Activated CD4-positive, alpha-beta T cell treated with anti-CD3 and anti-CD28 coated beads, Interleukin-2, amount 50 U/mL, for 24 hours (primary cell): Measurements from ENCODE around the gene PTBP2.
"Not testable (repeated sequence)": the region's sequence is repeated elsewhere in the genome, so short reads cannot be mapped to it uniquely, and the experiment has no call there.

Experiments used
- DNase-seq, 2 donors: peaks; one replicate each; pipeline ENCODE4 v3.0.0-alpha.2; 2020; ENCODE audit warnings: low read depth in 1 of 2, low spot score in 1 of 2

The PTBP2 gene

DNA sequence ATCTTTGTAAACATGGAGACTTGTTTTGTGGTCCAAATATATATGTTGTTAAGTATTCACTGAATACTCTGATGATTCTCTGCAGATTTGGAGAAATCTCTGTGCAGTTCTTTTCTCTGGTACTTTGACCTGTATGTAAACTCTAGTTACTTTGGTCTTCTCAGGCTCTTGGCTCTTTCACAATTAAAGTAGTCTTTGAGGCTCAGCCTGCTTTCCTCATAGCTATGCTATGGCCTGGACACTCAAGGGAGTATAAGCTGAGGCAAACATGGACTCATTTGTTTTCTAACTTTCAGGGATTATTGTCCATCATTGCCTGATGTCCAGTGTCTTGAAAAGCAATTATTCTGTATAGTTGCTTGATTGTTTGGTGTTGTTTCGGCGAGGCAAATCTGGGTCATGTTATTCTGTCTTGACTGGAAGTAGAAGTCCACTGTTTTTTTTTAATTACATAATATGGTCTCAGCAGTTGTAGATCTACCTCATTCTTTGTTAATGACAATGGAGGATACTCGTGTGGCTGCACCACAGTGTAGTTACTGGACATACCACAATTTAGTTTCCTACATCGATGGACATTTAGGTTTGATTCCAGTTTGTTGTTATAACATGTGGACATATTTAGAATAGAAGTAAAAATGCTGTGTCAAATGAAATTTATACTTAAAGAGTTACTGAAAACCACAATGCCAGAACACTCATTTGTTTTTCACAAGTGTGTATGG is 9.2 kb downstream of the PTBP2 start:
- no peak for DNase-seq

DNA sequence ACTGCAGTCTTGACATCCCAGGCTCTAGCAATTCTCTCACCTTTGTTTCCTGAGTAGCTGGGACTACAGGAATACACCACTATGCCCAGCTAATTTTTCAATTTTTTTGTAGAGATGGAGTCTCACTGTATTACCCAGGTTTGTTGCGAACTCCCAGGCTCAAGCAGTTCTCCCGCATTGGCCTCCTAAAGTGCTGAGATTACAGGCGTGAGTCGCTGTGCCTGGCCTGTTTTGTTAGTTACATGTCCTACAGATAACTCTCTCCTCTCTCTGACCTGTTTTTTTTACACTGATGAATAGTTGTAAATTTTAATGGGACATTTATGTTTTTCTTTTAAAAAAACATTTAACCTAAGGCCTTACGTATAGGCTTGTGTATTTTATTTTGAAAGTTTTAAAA is 19.8 kb downstream of the PTBP2 start:
- DNase-seq: no peak

DNA sequence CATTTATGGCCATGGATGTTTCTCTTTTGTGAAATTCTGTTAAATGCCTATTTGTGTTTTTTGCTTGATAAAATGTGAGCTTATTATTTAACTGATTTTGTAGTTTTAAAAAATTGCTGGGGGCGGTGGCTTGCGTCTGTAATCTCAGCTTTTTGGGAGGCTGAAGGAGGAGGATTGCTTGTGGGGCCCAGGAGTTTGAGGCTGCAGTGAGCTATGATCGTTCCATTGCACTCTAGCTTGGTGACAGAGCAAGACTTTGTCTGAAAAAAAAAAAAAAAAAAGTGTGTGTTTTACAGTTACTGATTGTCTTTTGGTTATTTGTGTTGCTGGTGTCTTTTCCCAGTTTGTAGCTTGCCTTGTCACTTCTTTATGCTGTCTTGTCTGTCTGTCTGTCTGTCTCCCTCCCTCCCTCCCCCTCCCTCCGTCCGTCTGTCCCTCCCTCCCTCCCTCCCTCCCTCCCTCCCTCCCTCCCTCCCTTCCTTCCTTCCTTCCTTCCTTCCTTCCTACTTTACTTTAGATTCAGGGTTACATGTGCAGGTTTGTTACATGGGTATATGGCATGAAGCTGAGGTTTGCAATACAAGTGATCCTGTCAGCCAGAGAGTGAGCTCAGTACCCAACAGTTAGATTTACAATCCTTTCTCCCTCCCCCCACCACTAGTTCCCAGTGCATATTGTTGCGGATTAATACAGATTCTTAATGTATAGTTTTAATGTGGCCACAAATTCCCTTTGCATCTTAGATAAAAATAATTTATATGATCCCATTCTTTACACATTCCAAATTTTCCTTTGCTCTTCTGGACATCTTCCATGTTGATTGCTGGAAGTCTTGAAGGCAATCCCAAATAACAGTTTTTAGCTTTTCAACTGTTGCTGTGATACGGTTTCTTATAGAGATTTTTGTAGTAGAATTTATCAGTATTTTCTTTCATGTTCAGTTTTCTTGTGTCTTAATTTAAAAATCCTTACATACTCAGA is 25.1 kb downstream of the PTBP2 start:
- no peak for DNase-seq

DNA sequence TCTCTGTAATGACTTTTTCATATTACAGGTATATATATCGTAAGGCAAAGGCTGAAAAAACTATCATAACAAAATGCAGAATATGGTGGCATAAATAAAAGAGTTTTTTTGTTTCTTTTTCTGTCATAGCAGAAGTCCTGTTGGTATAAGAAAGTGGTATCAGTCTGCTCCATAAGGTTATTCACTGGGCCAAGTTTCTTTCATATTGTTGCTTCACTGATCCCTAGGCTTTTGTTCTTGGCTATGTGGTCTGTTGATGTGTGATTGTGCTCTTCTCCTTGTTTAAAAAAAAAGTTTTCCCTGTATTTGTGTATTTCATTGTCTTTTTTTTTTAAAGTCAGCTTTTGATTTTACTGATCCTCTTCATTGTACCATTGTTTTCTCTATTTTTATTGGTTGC is 26.0 kb downstream of the PTBP2 start:
- DNase-seq: no peak

DNA sequence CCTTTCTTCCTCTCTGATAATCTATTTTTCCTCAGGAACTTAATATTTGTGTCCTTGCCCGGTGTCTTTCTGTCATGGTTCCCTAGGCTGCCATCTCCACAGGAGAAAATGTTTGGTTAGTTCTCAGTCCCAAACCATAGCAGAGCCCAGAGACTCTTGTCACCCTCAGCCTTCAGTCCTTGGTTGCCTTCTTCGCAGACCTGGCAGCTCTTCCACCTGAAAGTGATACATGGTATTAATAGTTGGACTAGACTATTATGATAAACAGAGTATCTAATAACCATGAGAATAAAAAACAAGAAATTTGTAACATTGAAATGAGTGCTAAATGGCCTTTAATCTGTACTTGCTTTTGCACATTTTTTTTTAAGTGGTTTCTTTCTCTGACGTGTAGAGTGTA is 26.5 kb downstream of the PTBP2 start:
- no peak for DNase-seq

DNA sequence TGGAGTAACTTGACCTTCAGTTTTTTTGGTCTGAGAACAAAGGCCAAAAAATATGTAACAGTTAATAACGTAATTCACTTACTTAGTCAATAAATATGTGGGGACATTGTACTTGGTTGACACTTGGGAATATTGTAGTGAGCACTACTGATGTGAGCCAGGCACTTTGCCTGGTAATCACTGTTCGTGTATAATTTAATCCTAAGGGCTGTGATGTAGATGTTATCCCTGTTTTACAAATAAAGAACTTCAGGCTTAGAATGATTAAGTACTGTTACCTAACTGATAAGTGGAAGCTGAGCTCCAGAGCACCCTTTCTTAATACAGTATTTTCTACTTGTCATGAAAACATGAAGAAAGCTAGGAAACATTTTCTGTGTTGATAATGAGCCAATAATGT is 28.0 kb downstream of the PTBP2 start:
- DNase-seq: no peak

DNA sequence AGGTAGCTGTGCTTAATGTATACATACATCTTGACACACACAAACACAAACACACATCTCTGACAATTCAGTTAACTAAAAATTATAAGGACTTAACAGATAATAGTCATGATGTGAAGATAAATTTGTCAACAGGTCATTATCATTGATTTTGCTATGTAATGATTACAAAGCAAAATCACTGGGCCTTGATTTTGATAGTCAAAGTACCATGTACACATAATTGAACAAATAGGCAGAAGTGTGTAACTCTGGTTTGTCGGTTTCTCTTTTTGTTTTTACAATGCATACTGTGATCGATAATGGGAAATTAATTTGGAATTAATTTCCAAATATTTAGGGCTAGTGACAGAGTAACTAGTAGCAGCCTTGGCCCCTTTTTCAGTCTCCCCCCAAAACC is 30.8 kb downstream of the PTBP2 start:
- DNase-seq: no peak

DNA sequence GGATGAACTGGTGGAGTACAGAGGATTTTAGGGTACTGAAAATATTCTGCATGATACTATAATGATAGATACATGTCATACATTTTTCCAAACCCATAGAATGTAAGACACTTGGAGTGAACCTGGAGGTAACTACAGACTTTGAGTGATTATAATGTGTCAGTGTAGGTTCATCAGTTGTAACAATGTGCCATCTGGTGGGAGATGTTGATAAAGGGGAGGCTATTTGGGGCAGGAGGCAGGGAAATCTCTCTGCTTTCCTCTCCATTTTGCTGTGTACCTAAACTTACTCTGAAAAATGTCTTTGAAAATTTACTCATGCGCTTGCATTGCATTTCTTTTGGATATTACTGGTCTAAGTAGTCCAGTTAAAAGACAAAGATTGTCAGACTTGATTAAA is 35.2 kb downstream of the PTBP2 start:
- no peak for DNase-seq

DNA sequence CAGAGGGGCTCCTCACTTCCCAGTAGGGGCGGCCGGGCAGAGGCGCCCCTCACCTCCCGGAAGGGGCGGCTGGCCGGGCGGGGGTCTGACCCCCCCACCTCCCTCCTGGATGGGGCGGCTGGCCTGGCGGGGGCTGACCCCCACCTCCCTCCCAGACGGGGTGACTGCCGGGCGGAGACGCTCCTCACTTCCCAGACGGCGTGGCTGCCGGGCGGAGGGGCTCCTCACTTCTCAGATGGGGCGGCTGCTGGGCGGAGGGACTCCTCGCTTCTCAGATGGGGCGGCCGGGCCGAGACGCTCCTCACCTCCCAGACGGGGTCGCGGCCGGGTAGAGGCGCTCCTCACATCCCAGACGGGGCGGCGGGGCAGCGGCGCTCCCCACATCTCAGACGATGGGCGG is 41.0 kb downstream of the PTBP2 start:
- DNase-seq: not testable (repeated sequence)

DNA sequence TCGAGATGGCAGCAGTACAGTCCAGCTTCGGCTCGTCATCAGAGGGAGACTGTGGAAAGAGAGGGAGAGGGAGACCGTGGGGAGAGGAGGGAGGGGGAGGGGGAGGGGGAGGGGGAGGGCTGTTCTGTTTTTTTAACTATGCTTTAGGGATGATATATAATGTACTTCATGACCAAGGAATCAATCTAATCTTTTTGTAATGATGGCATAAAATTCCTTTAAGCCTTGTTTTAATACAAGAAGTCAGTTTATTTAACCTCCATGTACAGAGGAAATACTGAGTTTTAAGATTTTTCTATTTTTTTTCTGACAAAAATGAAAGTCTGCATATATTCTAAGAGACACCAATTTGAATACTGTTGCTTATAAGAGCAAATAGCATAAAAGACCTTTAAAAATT is 41.9 kb downstream of the PTBP2 start:
- DNase-seq: no peak

DNA sequence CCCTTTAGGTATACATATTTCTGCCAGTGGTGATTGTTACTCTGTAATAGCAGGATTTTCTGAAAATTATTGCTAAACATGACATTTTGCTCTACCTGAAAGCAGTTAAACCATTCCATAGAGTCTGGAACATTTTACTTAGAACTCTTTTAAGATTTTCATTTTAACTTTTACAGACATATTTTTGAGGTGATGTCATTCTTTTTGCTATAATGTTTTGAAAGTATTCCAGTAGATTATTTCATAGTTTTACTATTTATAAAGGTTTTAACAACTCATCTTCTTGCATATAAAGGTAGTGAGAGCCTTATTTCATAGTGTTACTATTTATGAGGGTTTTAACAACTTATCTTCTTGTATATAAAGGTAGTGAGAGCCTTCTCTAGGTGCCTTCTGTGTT is 42.9 kb downstream of the PTBP2 start:
- DNase-seq: no peak

DNA sequence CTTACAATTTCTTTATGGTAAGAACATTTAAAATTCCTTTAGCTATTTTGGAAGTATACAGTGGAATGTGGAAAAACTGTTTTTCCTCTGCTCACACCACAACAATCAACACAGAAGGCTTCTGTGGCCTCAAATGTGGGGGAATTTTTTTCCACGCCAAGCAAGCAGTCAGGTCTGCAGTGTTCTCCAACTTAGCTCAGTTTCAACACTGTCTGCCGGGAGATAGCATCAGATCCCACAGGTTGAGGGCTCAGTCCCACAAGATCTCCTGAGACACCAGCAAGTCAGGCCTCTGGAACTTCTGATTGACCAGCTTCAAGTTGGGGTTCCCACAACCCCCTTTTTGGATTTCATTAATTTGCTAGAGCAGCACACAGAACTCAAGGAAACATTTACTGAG is 50.3 kb downstream of the PTBP2 start:
- DNase-seq: no peak

DNA sequence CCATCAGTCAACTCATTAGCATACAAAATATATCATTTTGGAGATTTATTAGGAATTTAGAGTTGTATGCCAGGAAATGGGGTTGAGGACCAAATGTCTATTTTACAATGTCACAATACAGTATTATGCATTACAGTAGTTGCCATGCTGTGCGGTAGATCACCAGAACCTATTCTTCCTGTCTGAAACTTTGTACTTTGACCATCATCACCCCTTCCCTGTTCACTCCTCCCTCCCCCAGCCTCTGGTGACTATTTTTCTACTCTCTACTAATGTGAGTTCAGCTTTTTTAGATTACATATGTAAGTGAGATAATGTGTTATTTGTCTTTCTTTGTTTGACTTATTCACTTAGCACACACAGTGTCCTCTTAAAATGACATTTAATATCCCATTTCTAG is 50.8 kb downstream of the PTBP2 start:
- no peak for DNase-seq

DNA sequence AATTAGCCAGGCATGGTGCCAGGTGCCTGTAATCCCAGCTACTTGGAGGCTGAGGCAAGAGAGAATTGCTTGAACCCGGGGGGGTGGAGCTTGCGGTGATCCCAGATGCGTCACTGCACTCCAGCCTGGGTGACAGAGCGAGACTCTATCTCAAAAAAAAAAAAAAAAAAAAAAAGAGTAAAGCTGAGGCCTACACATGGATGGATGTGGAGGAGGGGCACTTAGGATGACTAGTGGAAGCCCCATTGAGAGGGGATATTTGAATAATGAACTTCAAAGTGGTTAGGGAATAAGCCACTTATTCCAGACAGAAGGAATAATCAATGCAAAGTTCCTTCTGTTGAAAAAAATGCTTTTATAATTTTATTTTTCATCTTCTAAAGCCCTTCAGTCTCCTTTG is 51.4 kb downstream of the PTBP2 start:
- no peak for DNase-seq

DNA sequence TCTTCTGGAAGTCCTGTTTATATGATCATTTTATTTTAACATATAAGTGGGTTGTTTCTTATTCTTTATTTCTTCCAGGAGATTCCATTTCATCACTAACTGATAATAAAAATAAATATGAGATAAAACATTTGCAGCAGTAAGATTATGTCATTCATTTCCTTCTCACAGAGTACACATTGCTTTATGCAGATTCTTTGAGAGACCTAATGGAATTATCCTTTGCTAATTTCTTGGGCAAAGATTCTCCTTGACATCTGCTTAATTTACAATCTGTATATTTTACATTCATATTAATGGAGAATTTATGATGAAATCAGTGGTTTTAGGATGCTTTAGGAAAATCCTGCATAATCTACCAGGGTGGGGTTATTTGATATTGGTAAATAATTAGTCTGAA is 60.6 kb downstream of the PTBP2 start:
- DNase-seq: no peak

DNA sequence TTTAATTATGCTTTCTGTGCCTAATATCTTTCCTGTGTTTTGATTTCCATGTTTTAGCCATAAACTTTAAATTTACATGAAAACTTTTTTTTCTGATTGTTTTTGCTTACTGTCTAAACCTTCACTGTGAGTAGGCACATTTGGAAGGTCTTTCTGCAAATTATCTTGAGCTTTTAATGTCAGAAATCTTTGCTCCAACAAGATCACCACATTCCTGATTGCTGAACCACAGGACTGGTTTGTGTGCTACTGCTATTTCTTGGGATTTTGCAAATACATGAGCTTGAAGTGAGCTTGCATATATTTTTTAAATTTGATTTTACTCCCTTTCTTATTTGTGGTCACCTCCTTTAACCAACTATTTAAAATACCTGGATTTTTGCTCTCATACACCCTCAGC is 61.3 kb downstream of the PTBP2 start:
- no peak for DNase-seq

DNA sequence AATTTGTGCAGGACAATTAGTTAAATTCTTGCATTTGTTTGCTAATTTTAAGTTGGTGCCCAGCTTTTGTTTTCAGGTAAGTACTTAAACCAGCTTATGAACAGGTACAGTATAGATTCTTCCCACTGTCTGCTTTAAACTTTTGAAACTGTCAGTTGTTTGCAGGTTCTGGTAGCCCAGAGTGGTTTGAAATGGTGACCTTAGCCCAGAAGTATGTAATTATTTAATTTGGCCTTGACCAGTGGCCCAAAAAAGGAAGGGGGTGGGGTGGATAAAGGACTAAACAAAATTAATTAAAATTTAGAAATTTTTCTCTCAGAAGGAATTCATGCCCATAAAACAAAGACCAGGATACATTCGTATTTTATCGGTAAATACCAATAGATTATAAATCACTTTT is 69.0 kb downstream of the PTBP2 start:
- no peak for DNase-seq

DNA sequence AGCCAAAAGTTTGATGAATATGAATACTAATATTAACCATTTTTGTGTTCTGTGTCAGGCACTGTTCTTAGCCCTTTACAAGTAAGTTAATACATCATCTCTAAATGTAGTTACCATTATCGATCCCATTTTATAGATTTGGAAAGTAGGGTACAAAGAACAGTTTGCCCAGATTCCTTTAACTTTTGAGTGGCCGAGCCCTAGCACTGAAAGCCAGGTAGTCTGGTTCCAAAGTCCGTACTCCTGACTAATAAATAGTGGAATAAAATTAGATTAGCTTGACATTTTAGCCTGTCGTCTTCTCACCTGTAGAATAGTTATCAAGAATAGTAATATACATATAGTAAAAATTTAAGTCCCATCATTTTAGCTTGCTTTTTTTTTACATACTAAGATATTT is 70.6 kb downstream of the PTBP2 start:
- DNase-seq: no peak

DNA sequence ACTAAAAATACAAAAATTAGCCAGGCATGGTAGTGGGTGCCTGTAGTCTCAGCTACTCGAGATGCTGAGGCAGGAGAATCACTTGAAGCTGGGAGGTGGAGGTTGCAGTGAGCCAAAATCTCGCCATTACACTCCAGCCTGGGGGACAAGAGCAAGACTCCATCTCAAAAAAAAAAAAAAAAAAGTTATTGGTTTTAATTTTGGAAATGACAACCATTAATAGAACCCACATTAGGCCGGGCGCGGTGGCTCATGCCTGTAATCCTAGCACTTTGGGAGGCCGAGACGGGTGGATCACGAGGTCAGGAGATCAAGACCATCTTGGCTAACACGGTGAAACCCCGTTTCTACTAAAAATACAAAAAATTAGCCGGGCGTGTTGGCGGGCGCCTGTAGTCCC is 80.1 kb downstream of the PTBP2 start:
- not testable (repeated sequence) for DNase-seq

DNA sequence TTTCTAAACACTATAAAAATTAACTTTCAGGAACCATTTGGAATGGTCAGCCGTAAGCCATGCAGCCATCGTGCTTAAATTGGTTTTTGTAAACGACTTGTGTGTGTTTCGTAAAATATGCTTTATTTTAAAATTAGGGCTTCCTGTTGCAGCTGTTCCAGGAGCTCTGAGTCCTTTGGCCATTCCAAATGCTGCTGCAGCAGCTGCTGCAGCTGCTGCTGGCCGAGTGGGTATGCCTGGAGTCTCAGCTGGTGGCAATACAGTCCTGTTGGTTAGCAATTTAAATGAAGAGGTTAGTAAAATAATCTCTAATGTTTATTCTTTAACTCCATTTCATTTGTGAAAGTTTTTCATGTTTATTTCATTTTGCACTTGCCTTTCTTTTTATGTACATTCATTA is 83.1 kb downstream of the PTBP2 start:
- DNase-seq: no peak

DNA sequence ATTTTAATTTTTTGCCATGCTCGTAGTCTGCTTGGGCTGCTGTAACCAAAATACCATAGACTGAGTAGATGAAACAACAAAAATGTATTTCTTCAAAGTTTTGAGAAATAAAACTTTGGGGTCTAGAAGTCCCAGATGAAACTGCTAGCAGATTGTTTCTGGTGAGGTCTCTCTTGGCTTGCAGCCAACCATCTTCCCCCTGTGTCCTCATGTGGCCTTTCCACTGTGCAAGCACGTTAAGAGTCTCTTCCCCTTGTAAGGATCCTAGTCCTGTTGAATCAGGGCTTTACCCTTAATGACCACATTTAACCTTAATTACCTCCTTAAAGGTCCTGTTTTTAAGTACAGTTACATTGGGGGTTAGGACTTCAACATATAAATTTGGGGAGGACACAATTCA is 86.6 kb downstream of the PTBP2 start:
- DNase-seq: no peak

DNA sequence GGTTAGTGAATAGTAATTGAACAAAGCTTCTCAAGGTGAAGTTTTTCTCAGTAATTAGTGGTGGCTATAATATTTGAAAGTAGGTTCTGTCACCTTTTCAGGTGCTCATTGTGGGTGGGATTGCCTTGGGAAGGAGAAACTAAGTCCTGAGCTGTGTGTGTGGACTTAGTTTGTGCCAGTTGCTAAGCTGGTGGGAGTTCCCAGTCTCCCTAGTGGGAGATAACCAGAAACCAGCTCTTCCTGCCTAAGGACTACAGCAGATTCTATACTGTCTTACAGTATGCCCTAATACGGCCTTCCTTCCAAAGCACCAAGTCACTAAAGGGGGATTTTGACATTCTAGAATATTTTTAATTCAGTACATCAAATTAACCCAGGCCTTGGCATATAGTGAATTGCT is 94.3 kb downstream of the PTBP2 start:
- DNase-seq: no peak

DNA sequence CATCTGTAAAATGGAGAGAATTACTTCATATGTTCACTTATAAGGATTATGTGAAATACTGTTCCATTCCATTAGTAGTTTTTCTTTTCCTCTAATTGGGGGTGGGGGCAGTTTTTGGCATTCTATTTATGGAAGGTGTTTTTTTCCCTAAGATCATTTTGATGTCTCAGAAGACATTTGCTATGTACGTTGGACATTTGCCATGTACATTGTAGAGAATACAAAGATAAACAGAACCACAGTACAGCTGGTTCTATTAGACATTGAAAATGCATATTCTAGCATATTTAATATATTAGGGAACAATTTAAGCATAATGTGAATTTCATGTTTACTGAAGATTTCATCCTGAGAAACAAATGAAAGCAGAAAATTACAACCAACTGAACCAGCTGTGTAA is 98.5 kb downstream of the PTBP2 start:
- DNase-seq: no peak
